K562 (cell line): ENCODE data around the gene TMEM69. TPM values are rescaled to one million over a fixed set of nuclear protein-coding genes. Genes with fewer than 3 reads are reported as not detected.

Experiments
- CBFA2T3 ChIP-seq: fragments of 450-650 bp; IDR thresholded peaks from 2 replicates; pipeline ENCODE4 v1.6.1; 2017
- ETS2 ChIP-seq: IDR thresholded peaks from 2 replicates; pipeline ENCODE4 v1.6.1; 2016; ENCODE audit warnings: borderline replicate concordance, missing genetic modification characterization, mild to moderate bottlenecking, moderate library complexity, missing compliant biosample characterization; ENCODE audit not compliant: poor library complexity, severe bottlenecking
- TCFL5 ChIP-seq: fragments of 250-450 bp; sonication (Bioruptor Pico); conservative IDR thresholded peaks from 2 replicates; pipeline ENCODE4 v1.6.1; 2021; ENCODE audit warnings: mild to moderate bottlenecking, moderate library complexity, matching md5 sums
- TEAD2 ChIP-seq: fragments of 450-650 bp; IDR thresholded peaks from 2 replicates; pipeline ENCODE4 v1.6.1; 2016; ENCODE audit warnings: missing genetic modification characterization, control low read depth, missing compliant biosample characterization
- ZBTB5 ChIP-seq: fragments of 450-650 bp; IDR thresholded peaks from 2 replicates; pipeline ENCODE4 v1.6.1; 2017; ENCODE audit warnings: antibody characterized with exemption
- polyA plus RNA-seq, 8 experiments: library from polyadenylated mRNA; depleted of rRNA in 4 of 8; stranded (reverse) in 5 of 8; unstranded in 3 of 8; fragments of >200 nt; fragmentation: Nextera tagmentation in 2 of 8; fragmentation: Illumina TruSeq in 1 of 8; extraction: Ambion mirVana in 2 of 8; extraction: Trizol in 1 of 8; gene quantifications; 2 replicates each; pipeline versions ENCODE4 v1.2.1 to v1.2.3, GENCODE V29; 2011 to 2014; ENCODE audit warnings: inconsistent platforms in 1 of 8, missing spikeins in 1 of 8
- total RNA-seq, 7 experiments: library from RNA; depleted of rRNA in 6 of 7; stranded (reverse); fragments of >200 nt in 6 of 7; fragmentation: Illumina TruSeq in 2 of 7; extraction: Trizol in 2 of 7; gene quantifications; 2 replicates each; pipeline versions ENCODE4 v1.2.1 to v1.2.3, GENCODE V29; 2011 to 2021; ENCODE audit warnings: low replicate concordance in 1 of 7
- TF ChIP-seq, protein P1 (sequence below), 3 experiments: fragments of 200-800 bp in 1 of 3; sonication (Bioruptor generic) in 1 of 3; sonication (generic) in 1 of 3; formaldehyde crosslinking in 1 of 3; IDR thresholded peaks; 2 replicates each; pipeline versions ENCODE4 v1.6.1 to v1.8.0; 2016 to 2022; ENCODE audit warnings: mild to moderate bottlenecking in 2 of 3, missing compliant biosample characterization in 2 of 3, missing genetic modification characterization in 2 of 3, missing genetic modification reagents in 1 of 3
- TF ChIP-seq, protein P2 (sequence below), 3 experiments: IDR thresholded peaks in 2 of 3; conservative IDR thresholded peaks in 1 of 3; 2 replicates each; pipeline ENCODE4 v1.5.1; 2011 to 2012; ENCODE audit warnings: low read length in 3 of 3, mild to moderate bottlenecking in 3 of 3, control low read depth in 2 of 3, improper control_type of control experiment in 1 of 3, inconsistent platforms in 1 of 3, low read depth in 1 of 3, mixed read lengths in 1 of 3, moderate library complexity in 1 of 3; ENCODE audit not compliant: insufficient read depth in 2 of 3

The TMEM69 gene
- total and polyA plus RNA-seq, 9 of the 15 experiments (the other 6 are each of a cell fraction or from before 2014, with no cell fraction given), result 47.3 to 248 (median 103) TPM

GRCh38 chr1:45643321-45643720 lies 44.7 kb upstream of the TMEM69 start (continued):
- TF ChIP-seq, protein P1, sequence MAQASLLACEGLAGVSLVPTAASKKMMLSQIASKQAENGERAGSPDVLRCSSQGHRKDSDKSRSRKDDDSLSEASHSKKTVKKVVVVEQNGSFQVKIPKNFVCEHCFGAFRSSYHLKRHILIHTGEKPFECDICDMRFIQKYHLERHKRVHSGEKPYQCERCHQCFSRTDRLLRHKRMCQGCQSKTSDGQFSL (CRISPR knock-in tag; IDR thresholded peaks at IDR 0.05), result no peak
- TF ChIP-seq, protein P1 (tag; IDR thresholded peaks at IDR 0.05), result no peak
- TF ChIP-seq ZBTB5, result no peak
- TF ChIP-seq CBFA2T3, result no peak
- TF ChIP-seq, protein P2, sequence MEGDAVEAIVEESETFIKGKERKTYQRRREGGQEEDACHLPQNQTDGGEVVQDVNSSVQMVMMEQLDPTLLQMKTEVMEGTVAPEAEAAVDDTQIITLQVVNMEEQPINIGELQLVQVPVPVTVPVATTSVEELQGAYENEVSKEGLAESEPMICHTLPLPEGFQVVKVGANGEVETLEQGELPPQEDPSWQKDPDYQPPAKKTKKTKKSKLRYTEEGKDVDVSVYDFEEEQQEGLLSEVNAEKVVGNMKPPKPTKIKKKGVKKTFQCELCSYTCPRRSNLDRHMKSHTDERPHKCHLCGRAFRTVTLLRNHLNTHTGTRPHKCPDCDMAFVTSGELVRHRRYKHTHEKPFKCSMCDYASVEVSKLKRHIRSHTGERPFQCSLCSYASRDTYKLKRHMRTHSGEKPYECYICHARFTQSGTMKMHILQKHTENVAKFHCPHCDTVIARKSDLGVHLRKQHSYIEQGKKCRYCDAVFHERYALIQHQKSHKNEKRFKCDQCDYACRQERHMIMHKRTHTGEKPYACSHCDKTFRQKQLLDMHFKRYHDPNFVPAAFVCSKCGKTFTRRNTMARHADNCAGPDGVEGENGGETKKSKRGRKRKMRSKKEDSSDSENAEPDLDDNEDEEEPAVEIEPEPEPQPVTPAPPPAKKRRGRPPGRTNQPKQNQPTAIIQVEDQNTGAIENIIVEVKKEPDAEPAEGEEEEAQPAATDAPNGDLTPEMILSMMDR (IDR thresholded peaks at IDR 0.05 in 2 of 3, conservative IDR thresholded peaks at IDR 0.05 in 1 of 3; ENCODE audit: insufficient read depth in 2 of 3, low read depth in 1 of 3, low read length in 3 of 3), result no peak
- TF ChIP-seq TEAD2 (tag), result no peak
- TF ChIP-seq ETS2 (tag), result no peak
- no peak for TF ChIP-seq TCFL5 (CRISPR knock-in tag)
- TF ChIP-seq, all 486 proteins: peak for 0
